MCF 10A (cell line): ENCODE data around the gene PRPF6. TPM values are rescaled to one million over a fixed set of nuclear protein-coding genes. Genes with fewer than 3 reads are reported as not detected.

Source experiments
- BruUV-seq: library from RNA; stranded (reverse); fragments of 400-500 nt; replicated peaks from 2 replicates; lab custom pipeline; 2021; lab: Mats Ljungman, UMichigan
- CTCF ChIA-PET: fragments of 300-600 bp; sonication (Branson Sonifier 250); formaldehyde crosslinking; extraction: SDS; loops from one replicate; lab custom pipeline; 2021; ENCODE audit warnings: antibody characterized with exemption, inconsistent platforms; lab: Yijun Ruan, JAX
- POLR2A ChIA-PET: fragments of 300-600, 350-650 bp; sonication (Branson Sonifier 250); formaldehyde crosslinking; extraction: SDS; loops from one replicate; lab custom pipeline; 2020; ENCODE audit warnings: antibody characterized with exemption, inconsistent platforms; lab: Yijun Ruan, JAX
- DNase-seq: peaks from one replicate; pipeline ENCODE4 v3.0.0-alpha.2; 2018; ENCODE audit not compliant: unreplicated experiment
- H3K27ac Mint-ChIP-seq: one replicate; pipeline ENCODE4 v1.8.0; 2022; ENCODE audit warnings: mild to moderate bottlenecking, low read depth, mixed read lengths; ENCODE audit not compliant: unreplicated experiment
- H3K27me3 Mint-ChIP-seq: one replicate; pipeline ENCODE4 v1.8.0; 2022; ENCODE audit warnings: mixed read lengths; ENCODE audit not compliant: insufficient read depth, unreplicated experiment
- H3K36me3 Mint-ChIP-seq: one replicate; pipeline ENCODE4 v1.8.0; 2022; ENCODE audit warnings: mild to moderate bottlenecking, moderate library complexity, mixed read lengths; ENCODE audit not compliant: insufficient read depth, unreplicated experiment
- H3K4me1 Mint-ChIP-seq: one replicate; pipeline ENCODE4 v1.8.0; 2022; ENCODE audit warnings: mixed read lengths; ENCODE audit not compliant: insufficient read depth, unreplicated experiment
- H3K4me3 Mint-ChIP-seq: one replicate; pipeline ENCODE4 v1.8.0; 2022; ENCODE audit warnings: mild to moderate bottlenecking, moderate library complexity, mixed read lengths; ENCODE audit not compliant: unreplicated experiment
- H3K9me3 Mint-ChIP-seq: one replicate; pipeline ENCODE4 v1.8.0; 2022; ENCODE audit warnings: mixed read lengths; ENCODE audit not compliant: unreplicated experiment
- CTCF ChIP-seq: fragments of 200-600 bp; IDR thresholded peaks from one replicate; pipeline ENCODE4 v1.8.0; 2022; ENCODE audit warnings: antibody characterized with exemption, mild to moderate bottlenecking; ENCODE audit not compliant: unreplicated experiment
- intact Hi-C: fragments of 100-400 bp; cut with micrococcal nuclease; formaldehyde crosslinking; loops from 2 replicates; pipeline ENCODE4 v1.14.1; 2022
- total RNA-seq: library from RNA; stranded (reverse); gene quantifications from 2 replicates; pipeline ENCODE4 v1.2.3, GENCODE V29; 2022

The PRPF6 gene
- total RNA-seq, 1 experiment from 2014 or later: 70.9 TPM

DNA sequence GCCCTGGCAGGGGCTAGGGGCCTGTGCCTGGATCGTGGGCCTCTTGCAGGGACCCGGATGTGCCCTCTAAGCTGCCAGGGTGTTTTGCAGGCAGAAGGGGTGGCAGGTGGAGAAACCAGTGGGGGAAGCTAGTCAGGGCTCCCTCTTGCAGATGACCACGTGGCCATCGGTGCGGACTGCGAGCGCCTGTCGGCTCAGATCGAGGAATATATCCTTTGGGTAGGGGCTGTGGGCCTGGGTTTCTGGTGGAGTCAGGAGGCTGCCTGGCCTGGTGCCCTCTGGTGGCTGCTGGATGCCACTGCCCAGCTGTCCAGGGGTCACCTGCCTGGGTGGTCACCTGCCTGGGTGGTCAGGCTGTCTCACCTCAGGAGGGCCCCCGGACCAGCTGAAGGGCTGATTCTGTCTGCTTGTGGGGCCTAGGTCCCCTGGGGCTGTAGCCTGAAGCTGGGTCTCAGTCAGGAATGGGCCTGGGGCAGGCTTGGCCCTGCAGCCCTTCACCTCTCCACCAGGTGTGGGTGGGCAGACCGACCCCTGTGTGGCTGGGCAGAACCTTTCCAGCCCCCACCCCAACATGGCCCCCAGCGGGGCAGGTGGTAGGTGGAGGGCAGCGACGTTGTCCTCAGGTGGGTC is 88.8 kb downstream of the PRPF6 start:
- BruUV-seq: no TSS peak

GRCh38 chr20:64070244-64070993 is 89.5 kb downstream of the PRPF6 start:
- CTCF ChIA-PET: interaction anchor here (0.6 to 5.2 kb wide), 9 partner anchors 8 to 309 kb away, joined by 3 to 37 read pairs (median 7); partner anchors contain the start of genes LKAAEAR1, OPRL1 and RGS19
- Mint-ChIP-seq H3K36me3 (no peaks in the 10 kb centered on the region), H3K27ac (no peak overlapping the region), H3K27me3 (no peaks in the 10 kb centered on the region), H3K9me3 (no peaks in the 10 kb centered on the region), H3K4me1 (peaks cover 17% of the 10 kb centered on the region), H3K4me3 (no peak overlapping the region)
- POLR2A ChIA-PET: interaction anchor here (0.9 to 1.3 kb wide), 4 partner anchors 13 to 177 kb away, joined by 3 to 4 read pairs (median 3); no protein-coding TSS in a partner anchor
- TF ChIP-seq CTCF: no peak
- no peak for DNase-seq
- intact Hi-C loops: no loop called here
- BruUV-seq: no TSS peak

More for the DNA sequence above, 88.8 kb downstream of the PRPF6 start:
- Mint-ChIP-seq H3K36me3 (no peaks in the 10 kb centered on the region), H3K27me3 (no peaks in the 10 kb centered on the region), H3K9me3 (no peaks in the 10 kb centered on the region), H3K4me1 (peaks cover 23% of the 10 kb centered on the region), H3K4me3 (no peak overlapping the region), H3K27ac (no peak overlapping the region)
- CTCF ChIA-PET: interaction anchor here (0.6 to 5.2 kb wide), 12 partner anchors 8 to 801 kb away, joined by 3 to 37 read pairs (median 6); partner anchors contain the start of genes LKAAEAR1, OPRL1 and RGS19
- POLR2A ChIA-PET: interaction anchor here (0.9 to 1.3 kb wide), 5 partner anchors 14 to 176 kb away, joined by 3 to 4 read pairs (median 3); no protein-coding TSS in a partner anchor
- TF ChIP-seq CTCF: peak; percentile 81
- intact Hi-C loops: no loop called here
- DNase-seq: peak; percentile 41

- no peak overlapping the region for H3K4me3 Mint-ChIP-seq
- CTCF ChIA-PET: interaction anchor here (0.6 to 5.2 kb wide), 5 partner anchors 8 to 1429 kb away, joined by 3 to 37 read pairs (median 3); partner anchors contain the start of genes LKAAEAR1, OPRL1 and RGS19
- H3K4me1 Mint-ChIP-seq: peaks cover 7% of the 10 kb centered on the region
- TF ChIP-seq CTCF: no peak
- intact Hi-C loops: no loop called here
- H3K9me3 Mint-ChIP-seq: no peaks in the 10 kb centered on the region
- DNase-seq: no peak
- BruUV-seq: no TSS peak
- no peaks in the 10 kb centered on the region for H3K27me3 Mint-ChIP-seq
- no peaks in the 10 kb centered on the region for H3K36me3 Mint-ChIP-seq
- no peak overlapping the region for H3K27ac Mint-ChIP-seq
- POLR2A ChIA-PET: interaction anchor here (1.9 kb wide), 1 partner anchor 9 kb away, joined by 6 read pairs; the partner anchor contains the start of gene TCEA2
These were observed 90.7 kb downstream of the PRPF6 start for GRCh38 chr20:64071341-64072332.
